Right cardiac atrium (tissue), 5 donors: Measurements from ENCODE around the gene KPNB1. TPM values are rescaled to one million over a fixed set of nuclear protein-coding genes. Genes with fewer than 3 reads are reported as not detected.
A peak's percentile ranks its signal among the peaks of the same experiment; 100 is the strongest.
"Not testable (repeated sequence)": the region's sequence is repeated elsewhere in the genome, so short reads cannot be mapped to it uniquely, and the experiment has no call there.

Source experiments
- ATAC-seq, 2 donors: fragments of 200-7000 bp; cut with Tn5 transposase; one replicate each; pipeline versions ENCODE4 v1.8.0 to v1.9.1; 2020; ENCODE audit warnings: moderate library complexity in 2 of 2, mild to moderate bottlenecking in 1 of 2
- DNase-seq, 3 donors: peaks; one replicate each; pipeline ENCODE4 v3.0.0-alpha.2; 2020
- H3K27ac ChIP-seq: one replicate; pipeline ENCODE4 v1.5.1; 2013; ENCODE audit warnings: mild to moderate bottlenecking, low read length, control low read depth, moderate library complexity
- H3K27me3 ChIP-seq: one replicate; pipeline ENCODE4 v1.6.1; 2013; ENCODE audit not compliant: control insufficient read depth, insufficient read depth
- H3K4me1 ChIP-seq: one replicate; pipeline ENCODE4 v1.6.1; 2013; ENCODE audit warnings: low read length; ENCODE audit not compliant: control insufficient read depth, insufficient read depth
- H3K4me3 ChIP-seq: one replicate; pipeline ENCODE4 v1.5.1; 2013; ENCODE audit warnings: low read length, control low read depth
- H3K9me3 ChIP-seq: one replicate; pipeline ENCODE4 v1.6.1; 2013; ENCODE audit warnings: low read length; ENCODE audit not compliant: control insufficient read depth
- WGBS: extraction: QIAGEN DNeasy Blood & Tissue Kit; methylation state at CpG from one replicate; pipeline ENCODE4 v1.1.7; 2013; 5-methylcytosine and 5-hydroxymethylcytosine counted together
- intact Hi-C, 4 donors: fragments of 100-400 bp; cut with DNase I; formaldehyde crosslinking; loops; one replicate each; pipeline versions ENCODE4 v1.11.0 to v1.14.0; 2022 to 2023
- polyA plus RNA-seq: library from polyadenylated mRNA; stranded (reverse); fragments of 200-250 nt; gene quantifications from one replicate; pipeline ENCODE4 v1.2.3, GENCODE V29; 2013
- total RNA-seq, 4 donors: library from RNA; stranded (reverse); fragmentation: NEBNext Ultra II Directional; extraction: Animal tissue kit (Norgen Biotek cat#: 25700); gene quantifications; one replicate each; pipeline ENCODE4 v1.2.1, GENCODE V29; 2021
- donor health status: healthy with polysubstance abuse.
- donor health status: DM: no; HTN: yes; CAD: no.
- donor health status: DM: no; HTN: no; CAD: no.
- donor health status: DM: no; HTN: yes; CAD: no; lungs with severe emphysema.
- donor health status: DM: yes; HTN: yes; CAD: no.

Gene KPNB1
- total and polyA plus RNA-seq, 5 donors: 50.0 to 175 (median 160) TPM

- Histone ChIP-seq H3K27me3 (no peaks in the 10 kb centered on the region), H3K4me1 (peaks cover 6% of the 10 kb centered on the region), H3K9me3 (no peaks in the 10 kb centered on the region), H3K27ac (no peak overlapping the region), H3K4me3 (no peak overlapping the region)
- intact Hi-C loops: loop anchor here in 1 of 4 donors (10.0 kb wide), 1 partner anchor 127 kb away; no protein-coding TSS in a partner anchor
- ATAC-seq (no peak), DNase-seq (no peak)
- WGBS: 74% methylated on average over 7 of the region's 7 CpGs
These were observed 28.5 kb downstream of the KPNB1 start for GRCh38 chr17:47678196-47678595.

GRCh38 chr17:47682138-47682537, 32.4 kb downstream of the KPNB1 start:
- intact Hi-C loops: no loop called here
- ATAC-seq: no peak
- H3K4me3 ChIP-seq: no peak overlapping the region
- H3K27ac ChIP-seq: no peak overlapping the region
- DNase-seq: no peak
- 86% methylated on average over 2 of the region's 2 CpGs for WGBS
- no peaks in the 10 kb centered on the region for H3K9me3 ChIP-seq
- no peaks in the 10 kb centered on the region for H3K27me3 ChIP-seq
- H3K4me1 ChIP-seq: no peaks in the 10 kb centered on the region

GRCh38 chr17:47682727-47683126, 33.0 kb downstream of the KPNB1 start:
- H3K4me1 ChIP-seq: not testable (repeated sequence)

GRCh38 chr17:47684025-47684424, 34.3 kb downstream of the KPNB1 start:
- ATAC-seq: no peak
- H3K27me3 ChIP-seq: no peaks in the 10 kb centered on the region
- DNase-seq: no peak
- H3K9me3 ChIP-seq: no peaks in the 10 kb centered on the region
- H3K4me3 ChIP-seq: no peak overlapping the region
- WGBS: 85% methylated on average over 4 of the region's 4 CpGs
- intact Hi-C loops: no loop called here
- no peaks in the 10 kb centered on the region for H3K4me1 ChIP-seq
- H3K27ac ChIP-seq: no peak overlapping the region

More at GRCh38 chr17:47682727-47683126, 33.0 kb downstream of the KPNB1 start:
- intact Hi-C loops, H3K4me3 ChIP-seq, H3K9me3 ChIP-seq, DNase-seq, H3K27me3 ChIP-seq, ATAC-seq, H3K27ac ChIP-seq: not testable (repeated sequence)
- WGBS: 77% methylated on average over 4 of the region's 4 CpGs

GRCh38 chr17:47684535-47685193, 34.9 kb downstream of the KPNB1 start:
- no peak for DNase-seq
- Histone ChIP-seq H3K27ac (no peak overlapping the region), H3K4me3 (no peak overlapping the region), H3K27me3 (no peaks in the 10 kb centered on the region), H3K9me3 (no peaks in the 10 kb centered on the region), H3K4me1 (no peaks in the 10 kb centered on the region)
- no peak for ATAC-seq
- intact Hi-C loops: no loop called here
- WGBS: 80% methylated on average over 4 of the region's 4 CpGs

- DNase-seq (no peak), ATAC-seq (no peak)
- Histone ChIP-seq H3K27me3 (no peaks in the 10 kb centered on the region), H3K4me3 (no peak overlapping the region), H3K9me3 (no peaks in the 10 kb centered on the region), H3K27ac (no peak overlapping the region), H3K4me1 (no peaks in the 10 kb centered on the region)
- intact Hi-C loops: no loop called here
- 89% methylated on average over 4 of the region's 4 CpGs for WGBS
These were observed 36.0 kb downstream of the KPNB1 start for GRCh38 chr17:47685556-47686275.

- DNase-seq (no peak), ATAC-seq (no peak)
- Histone ChIP-seq H3K4me3 (no peak overlapping the region), H3K4me1 (no peaks in the 10 kb centered on the region), H3K9me3 (no peaks in the 10 kb centered on the region), H3K27ac (no peak overlapping the region), H3K27me3 (no peaks in the 10 kb centered on the region)
- 86% methylated on average over 1 of the region's 1 CpG for WGBS
- intact Hi-C loops: no loop called here
These were observed 36.5 kb downstream of the KPNB1 start for GRCh38 chr17:47686276-47686635.

- H3K9me3 ChIP-seq: no peaks in the 10 kb centered on the region
- H3K4me1 ChIP-seq: no peaks in the 10 kb centered on the region
- 82% methylated on average over 7 of the region's 7 CpGs for WGBS
- H3K4me3 ChIP-seq: no peak overlapping the region
- DNase-seq: no peak
- intact Hi-C loops: no loop called here
- no peak for ATAC-seq
- H3K27me3 ChIP-seq: no peaks in the 10 kb centered on the region
- no peak overlapping the region for H3K27ac ChIP-seq
These were observed 37.1 kb downstream of the KPNB1 start for GRCh38 chr17:47686664-47687327.

- DNase-seq (no peak), ATAC-seq (no peak)
- H3K4me1 ChIP-seq: no peaks in the 10 kb centered on the region
- no peaks in the 10 kb centered on the region for H3K27me3 ChIP-seq
- H3K27ac ChIP-seq: no peak overlapping the region
- no peaks in the 10 kb centered on the region for H3K9me3 ChIP-seq
- intact Hi-C loops: no loop called here
- H3K4me3 ChIP-seq: no peak overlapping the region
These were observed 37.6 kb downstream of the KPNB1 start for GRCh38 chr17:47687328-47687690.

GRCh38 chr17:47687748-47688147, 38.0 kb downstream of the KPNB1 start:
- WGBS: 90% methylated on average over 1 of the region's 1 CpG
- intact Hi-C loops: no loop called here
- Histone ChIP-seq H3K4me1 (no peaks in the 10 kb centered on the region), H3K4me3 (no peak overlapping the region), H3K27ac (no peak overlapping the region), H3K9me3 (no peaks in the 10 kb centered on the region), H3K27me3 (no peaks in the 10 kb centered on the region)
- ATAC-seq: peak in 1 of 2 donors; percentile 24
- DNase-seq: no peak

GRCh38 chr17:47690121-47690520, 40.4 kb downstream of the KPNB1 start:
- no peak for ATAC-seq
- WGBS: 62% methylated on average over 3 of the region's 3 CpGs
- intact Hi-C loops: no loop called here

More at GRCh38 chr17:47690121-47690520, 40.4 kb downstream of the KPNB1 start:
- Histone ChIP-seq H3K27ac (no peak overlapping the region), H3K27me3 (no peaks in the 10 kb centered on the region), H3K4me3 (no peak overlapping the region), H3K4me1 (peaks cover 5% of the 10 kb centered on the region), H3K9me3 (no peaks in the 10 kb centered on the region)
- no peak for DNase-seq
